Left ventricle myocardium superior (tissue), 1 donor: ENCODE measurements around the gene ME3. TPM values are rescaled to one million over a fixed set of nuclear protein-coding genes. Genes with fewer than 3 reads are reported as not detected.

Experiments used
- ATAC-seq: fragments of 200-7000 bp; cut with Tn5 transposase; one replicate; pipeline ENCODE4 v1.9.1; 2020; ENCODE audit warnings: mild to moderate bottlenecking, moderate library complexity
- DNase-seq: peaks from one replicate; pipeline ENCODE4 v3.0.0-alpha.2; 2020
- intact Hi-C: fragments of 100-400 bp; cut with micrococcal nuclease; formaldehyde crosslinking; loops from one replicate; pipeline ENCODE4 v1.11.0; 2022
- total RNA-seq: library from RNA; stranded (reverse); fragmentation: NEBNext Ultra II Directional; extraction: Animal tissue kit (Norgen Biotek cat#: 25700); gene quantifications from one replicate; pipeline ENCODE4 v1.2.1, GENCODE V29; 2021
- donor health status: DM: no; HTN: yes; CAD: no; lungs with severe emphysema.

ME3 gene
- total RNA-seq, 1 donor from 2014 or later = 29.8 TPM

DNA sequence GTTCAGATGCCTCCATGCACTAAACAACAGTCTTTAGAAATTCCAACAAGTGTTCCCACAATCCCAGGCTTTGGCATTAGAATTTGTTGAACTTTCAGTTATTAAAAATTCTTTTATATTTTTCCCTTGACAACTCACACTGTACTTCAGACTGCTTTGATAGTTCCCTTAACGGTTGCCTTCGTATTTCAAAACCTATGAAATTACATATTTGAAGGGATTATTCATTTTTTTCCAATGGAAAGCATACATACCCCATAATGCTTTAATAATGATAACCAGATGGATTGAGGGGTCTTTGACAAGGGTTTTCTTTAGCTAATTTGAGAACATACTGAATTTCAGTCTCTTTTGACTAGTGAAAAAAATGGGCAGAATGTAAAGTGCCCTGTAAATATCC lies 76.5 kb downstream of the ME3 start:
- ATAC-seq (no peak), DNase-seq (no peak)
- intact Hi-C loops = no loop called here

DNA sequence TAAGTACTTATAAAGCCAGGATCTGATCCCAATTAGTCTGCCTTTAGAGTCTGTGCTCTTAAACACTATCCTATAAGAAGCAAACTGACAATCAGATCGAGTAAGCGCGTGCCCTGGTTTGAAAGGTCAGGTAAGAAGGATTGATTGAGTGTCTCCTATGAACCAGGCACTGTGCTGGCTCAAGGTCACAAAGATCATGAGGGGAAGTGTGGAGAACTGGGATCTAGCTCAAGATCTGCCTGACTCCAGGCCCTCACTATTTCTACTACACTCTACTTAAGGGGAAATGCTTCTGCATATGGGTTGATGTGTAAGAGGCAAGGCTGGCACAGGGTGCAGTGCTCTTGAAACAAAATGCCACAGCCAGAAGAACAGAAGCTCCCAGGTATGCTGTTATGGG lies 77.0 kb downstream of the ME3 start:
- ATAC-seq (no peak), DNase-seq (no peak)
- intact Hi-C loops = no loop called here

DNA sequence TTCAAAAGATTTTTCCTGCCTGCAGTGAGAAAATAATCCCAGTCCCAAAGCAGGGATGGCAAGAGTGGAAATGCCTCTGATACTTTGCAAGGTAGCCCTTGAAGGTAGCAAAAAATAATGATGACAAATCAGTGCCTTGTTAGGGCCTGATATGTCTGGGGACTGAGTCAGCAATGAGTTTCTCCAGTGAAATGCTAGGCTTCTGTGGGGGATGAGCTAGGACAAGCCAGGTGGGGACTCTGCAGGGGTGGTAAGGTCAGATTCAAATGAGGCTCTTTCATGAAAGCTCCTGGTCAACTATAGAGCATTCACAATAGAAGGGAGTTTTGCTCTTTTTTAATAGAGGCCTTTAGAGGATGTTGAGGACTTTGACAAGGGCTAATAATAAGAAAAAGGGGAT lies 77.7 kb downstream of the ME3 start:
- no peak for DNase-seq
- ATAC-seq = no peak
- intact Hi-C loops = no loop called here

DNA sequence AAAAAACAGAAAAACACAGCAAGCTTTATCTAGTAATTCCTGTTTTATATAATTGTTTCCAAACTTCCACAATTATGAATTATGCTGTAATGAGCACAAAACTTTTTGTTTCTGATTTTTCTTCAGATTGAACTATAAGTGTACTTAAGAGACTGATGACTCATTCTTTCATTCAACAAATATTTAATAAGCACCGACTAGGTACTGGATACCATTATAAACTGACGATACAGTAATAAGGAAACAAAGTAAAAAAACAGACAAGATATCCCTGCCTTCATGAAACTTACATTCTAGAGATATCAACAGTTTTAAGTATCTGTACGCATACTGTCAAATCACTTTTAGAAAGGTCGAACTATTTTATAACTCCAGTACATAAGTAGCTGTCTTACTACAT lies 78.6 kb downstream of the ME3 start:
- ATAC-seq (no peak), DNase-seq (no peak)
- intact Hi-C loops = no loop called here

DNA sequence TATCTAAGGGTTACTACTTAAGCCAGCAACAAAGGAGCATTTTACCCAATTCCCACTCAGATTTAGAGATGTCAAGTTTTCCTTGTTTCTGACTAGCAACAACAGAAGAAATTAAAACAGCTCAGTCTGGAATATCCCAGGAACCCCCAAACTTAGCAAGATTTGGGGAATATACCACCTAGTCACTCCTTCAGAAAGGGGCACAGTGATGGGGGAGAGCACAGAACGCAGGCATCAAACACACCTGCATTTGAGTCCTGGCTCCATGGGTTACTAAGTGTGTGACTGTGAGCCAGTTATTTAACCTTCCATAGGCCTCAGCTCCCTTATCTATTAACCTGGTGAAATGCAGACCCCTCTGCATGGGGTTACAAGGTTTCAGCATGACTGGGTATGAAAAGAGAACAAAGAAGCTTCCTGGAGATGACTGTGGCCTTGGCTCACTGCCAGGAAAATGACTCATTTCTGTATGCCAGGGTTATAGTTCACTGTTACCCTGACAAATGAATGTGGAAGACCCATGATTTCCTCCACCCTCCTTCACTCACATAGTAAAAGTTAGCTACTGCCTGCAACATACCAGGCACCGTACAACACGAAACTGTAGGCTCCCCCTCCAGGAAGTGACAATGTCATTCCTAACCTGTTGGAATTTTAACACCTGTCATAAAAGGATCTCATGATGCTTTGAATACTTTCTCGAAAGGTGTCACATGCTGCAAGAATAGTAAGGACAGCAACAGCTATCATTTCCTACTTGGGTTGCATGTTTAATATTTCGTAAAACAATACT lies 79.6 kb downstream of the ME3 start:
- intact Hi-C loops = no loop called here
- DNase-seq (no peak), ATAC-seq (peak; percentile 49)

DNA sequence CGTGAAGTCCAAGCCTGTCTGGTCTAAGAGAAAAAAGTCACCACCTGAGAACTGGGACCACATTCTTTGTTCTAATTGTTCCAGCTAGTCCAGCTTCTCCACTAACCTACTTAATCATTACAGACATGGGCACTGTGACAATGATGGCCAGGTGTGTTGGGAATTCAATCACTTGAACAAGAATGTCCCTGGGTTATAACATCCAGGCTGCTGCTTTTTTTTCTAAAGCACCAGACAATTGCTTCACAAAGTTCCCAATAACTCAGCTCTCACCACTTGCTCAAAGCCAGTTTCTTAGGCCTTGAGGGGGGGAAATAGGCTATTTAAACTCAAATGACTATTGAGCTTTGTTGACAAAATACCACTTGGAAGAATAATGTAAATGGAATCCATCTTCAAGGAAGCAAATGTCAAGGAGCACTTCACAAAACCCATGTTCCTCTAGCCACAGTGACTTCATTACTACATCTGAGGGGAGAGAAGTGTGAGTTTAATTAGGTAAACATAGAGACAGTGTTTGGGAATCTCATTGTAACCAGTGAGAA lies 80.3 kb downstream of the ME3 start:
- intact Hi-C loops = no loop called here
- DNase-seq (no peak), ATAC-seq (no peak)

DNA sequence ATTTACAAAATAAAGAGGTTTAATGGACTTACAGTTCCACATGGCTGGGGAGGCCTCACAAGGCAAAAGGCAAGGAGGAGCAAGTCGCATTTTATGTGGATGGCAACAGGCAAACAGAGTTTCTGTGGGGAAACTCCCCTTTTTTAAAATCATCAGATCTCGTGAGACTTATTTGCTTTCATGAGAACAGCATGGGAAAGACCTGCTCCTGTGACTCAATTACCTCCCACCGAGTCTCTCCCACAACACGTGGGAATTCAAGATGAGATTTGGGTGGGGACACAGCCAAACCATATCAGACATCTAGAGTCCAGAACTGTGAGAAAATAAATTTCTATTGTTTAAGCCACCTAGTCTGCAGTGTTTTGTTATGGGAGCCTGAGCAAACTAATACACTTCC lies 80.8 kb downstream of the ME3 start:
- no peak for DNase-seq
- no peak for ATAC-seq
- intact Hi-C loops = no loop called here

DNA sequence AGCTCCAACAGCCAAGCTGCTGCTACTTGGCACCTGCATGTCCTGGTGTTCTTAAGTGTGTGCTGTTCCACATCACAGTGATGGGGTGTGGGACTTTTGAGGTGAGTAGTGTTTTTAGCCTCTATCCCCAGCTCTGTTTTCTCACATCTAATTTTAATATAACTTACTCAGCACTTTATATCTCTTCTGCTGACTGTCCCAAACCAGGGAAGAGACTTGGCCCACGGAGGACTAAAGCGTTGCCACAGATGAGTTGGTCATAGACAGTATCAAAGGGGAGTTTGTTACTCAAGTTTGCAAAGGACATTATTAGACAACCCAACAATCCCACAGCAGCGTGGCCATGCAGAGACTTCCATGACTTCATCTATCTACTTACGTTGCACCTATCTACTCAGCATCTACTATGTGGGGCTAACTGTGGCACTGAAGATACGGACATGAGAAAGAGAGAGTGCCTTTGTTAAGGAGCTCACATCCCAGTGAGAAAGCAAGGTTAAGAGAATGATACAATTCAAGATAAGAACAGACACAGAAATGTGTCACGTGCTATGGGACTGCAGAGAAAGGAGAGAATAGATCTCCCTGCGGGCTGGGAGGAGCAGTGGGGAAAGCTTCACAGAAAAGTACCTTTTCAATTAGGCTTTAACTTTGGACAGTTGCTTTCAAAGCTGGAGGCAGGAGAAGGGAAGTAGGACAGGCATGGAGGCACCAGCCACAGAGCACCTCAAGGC lies 82.4 kb downstream of the ME3 start:
- intact Hi-C loops = no loop called here
- ATAC-seq (no peak), DNase-seq (no peak)

DNA sequence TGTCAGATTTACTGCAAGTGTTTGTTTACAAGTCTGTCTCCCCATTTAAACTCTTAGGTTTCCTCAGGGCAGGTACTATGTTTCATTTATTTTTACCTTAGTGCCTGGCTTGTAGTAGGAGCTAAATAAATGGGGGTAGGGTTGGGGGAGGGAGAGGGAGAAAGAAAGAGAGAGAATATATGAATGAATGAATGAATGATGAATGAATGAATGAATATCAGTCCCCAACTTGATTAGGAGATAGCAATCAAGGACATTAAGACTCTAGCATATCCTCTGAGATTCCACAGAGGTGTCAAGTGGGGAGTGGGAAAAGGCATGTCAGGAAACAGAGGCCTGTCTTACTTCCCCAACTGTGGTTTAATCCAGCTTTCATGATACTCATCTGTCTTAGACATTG lies 83.2 kb downstream of the ME3 start:
- no peak for DNase-seq
- intact Hi-C loops = no loop called here
- no peak for ATAC-seq

DNA sequence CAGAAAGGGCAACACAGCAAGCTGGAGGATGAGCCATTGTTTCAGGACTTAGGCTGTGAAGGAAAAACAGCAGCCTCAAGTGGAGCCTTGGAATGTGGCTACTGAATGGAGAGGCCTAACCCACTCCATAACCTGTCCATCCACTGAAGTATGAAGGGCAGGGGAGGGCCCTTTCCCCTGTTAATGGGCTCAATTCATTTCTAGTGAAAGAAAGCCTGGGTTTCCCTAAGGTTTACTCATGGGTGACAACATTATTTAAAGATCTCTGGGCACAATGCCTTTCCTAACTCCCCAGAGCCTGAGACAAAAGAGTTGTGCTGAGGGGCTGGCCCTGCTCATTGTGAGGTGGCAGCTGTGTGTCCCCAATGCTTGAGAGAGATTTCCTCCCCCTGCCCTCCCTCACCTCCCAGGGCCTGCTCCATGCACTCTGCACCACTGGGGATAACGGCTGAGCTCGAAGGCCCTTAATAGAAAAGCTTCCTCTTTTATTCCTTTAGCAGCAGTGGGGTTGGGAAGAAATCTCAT lies 83.8 kb downstream of the ME3 start:
- peak; percentile 39 for ATAC-seq
- DNase-seq = no peak
- intact Hi-C loops = no loop called here

DNA sequence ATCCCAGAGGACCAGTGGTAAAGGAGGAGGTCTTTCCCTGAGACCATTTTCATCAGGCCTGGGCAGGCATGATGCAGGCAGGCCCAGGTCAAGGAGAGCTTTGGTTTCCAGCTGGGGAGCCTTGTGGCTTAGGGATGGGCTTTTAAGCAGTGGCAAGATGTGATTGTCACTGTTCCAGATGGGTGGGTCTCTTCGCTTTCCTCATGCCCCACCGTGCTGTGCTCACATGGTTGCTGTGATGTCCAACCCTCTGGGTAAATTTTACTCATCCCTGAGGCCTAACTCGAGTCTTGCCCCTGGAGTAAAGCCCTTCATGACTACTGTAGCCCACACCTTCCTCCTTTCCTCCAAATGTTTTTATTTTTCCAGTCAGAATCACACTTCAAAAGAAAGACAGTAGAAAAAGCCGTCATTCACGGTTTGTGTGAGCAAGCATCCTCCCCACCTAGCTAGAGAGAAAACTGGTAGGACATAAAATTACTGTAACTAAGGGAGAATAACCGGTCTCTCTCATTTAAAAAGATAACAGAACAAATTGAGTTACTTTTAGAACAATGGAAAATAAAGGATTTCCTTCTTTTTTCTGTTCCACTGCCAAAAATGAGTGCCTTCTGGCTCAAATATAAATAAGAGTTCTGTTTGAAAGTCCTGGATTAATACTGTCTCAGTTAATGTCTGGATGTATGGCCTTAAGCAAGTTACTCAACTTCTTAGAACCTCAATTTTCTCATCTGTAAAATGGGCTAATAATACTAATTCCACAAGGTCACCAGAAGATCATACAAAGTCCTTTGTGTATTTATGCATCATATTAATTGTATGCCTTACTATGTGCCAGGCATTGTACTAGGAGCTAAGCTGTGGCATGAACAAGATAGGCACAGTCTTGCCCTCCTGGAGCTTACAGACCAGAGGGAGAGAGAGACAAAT lies 84.9 kb downstream of the ME3 start:
- DNase-seq = no peak
- ATAC-seq = peak; percentile 25
- intact Hi-C loops = no loop called here

DNA sequence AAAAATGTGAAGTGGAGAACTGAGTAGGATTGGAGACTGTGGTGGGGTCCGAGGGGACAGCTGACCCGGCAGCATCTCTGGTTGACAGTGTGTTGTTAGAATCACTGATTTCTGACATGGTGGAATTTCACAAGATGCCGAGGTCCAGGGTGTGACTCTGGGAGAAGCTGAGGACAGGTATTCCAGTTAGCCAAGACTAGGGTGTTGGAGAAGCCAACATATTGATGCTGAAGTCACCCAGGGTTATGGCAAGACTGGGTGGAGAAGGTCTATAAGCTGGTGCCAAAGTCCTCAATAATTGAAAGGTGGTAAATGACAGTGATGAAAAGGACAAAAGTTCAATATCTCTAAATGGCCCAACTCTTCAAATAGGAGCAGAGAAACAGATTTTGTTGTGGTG lies 86.1 kb downstream of the ME3 start:
- intact Hi-C loops = no loop called here
- ATAC-seq (no peak), DNase-seq (no peak)

DNA sequence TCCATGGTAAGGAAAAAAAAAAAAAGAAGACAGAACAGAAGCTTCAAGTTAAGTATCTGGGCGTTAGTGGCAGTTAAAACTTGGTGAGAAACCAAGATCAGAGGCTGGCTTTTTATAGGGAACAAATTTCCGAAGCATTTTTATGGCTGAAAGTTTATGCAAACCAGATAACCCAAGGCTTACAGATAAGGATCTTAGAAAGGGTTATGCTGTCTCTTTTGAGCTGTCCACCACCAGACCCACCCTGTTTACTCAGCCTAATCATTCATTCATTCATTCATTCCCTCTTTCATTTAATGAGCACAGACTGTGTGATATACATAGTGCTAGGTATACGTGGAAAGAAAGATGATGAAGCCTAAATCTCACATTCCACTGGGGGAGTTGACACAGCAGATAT lies 89.5 kb downstream of the ME3 start:
- intact Hi-C loops = no loop called here
- DNase-seq = no peak
- ATAC-seq = no peak

DNA sequence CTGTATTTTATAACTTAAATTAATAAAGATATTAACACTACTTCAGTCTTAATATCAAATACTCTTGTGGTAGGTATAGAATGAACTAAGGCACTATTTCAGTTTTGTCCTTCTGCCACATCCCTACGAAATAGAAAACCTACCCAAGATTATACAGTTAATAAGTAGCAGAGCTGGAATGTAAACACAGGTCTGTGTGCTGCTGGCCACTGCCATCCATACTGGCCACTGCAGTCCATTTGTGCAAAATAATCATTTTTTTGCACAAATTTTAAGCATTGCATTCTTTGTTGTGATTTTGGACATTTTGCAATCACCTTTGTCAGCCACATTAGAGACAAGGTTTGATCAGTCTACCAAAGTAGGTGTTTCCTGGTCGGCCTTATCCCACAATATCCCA lies 91.9 kb downstream of the ME3 start:
- DNase-seq (no peak), ATAC-seq (no peak)
- intact Hi-C loops = no loop called here

DNA sequence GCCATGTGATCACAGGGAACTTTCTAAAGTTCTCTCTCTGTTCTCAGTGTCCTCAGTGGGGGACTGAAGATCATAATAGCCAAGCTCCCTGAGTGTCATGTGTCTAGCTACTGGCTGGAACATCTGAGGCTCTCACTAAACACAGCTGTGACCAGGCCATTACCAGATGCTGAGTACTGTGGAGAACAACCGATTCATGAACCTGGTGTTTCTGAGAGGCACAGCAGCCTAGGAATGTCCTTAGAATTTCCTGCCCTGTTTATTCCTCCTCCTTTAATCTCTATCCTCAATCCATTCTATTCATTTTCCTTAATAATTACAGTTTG lies 93.0 kb downstream of the ME3 start:
- ATAC-seq (peak; percentile 86), DNase-seq (no peak)
- intact Hi-C loops = no loop called here

DNA sequence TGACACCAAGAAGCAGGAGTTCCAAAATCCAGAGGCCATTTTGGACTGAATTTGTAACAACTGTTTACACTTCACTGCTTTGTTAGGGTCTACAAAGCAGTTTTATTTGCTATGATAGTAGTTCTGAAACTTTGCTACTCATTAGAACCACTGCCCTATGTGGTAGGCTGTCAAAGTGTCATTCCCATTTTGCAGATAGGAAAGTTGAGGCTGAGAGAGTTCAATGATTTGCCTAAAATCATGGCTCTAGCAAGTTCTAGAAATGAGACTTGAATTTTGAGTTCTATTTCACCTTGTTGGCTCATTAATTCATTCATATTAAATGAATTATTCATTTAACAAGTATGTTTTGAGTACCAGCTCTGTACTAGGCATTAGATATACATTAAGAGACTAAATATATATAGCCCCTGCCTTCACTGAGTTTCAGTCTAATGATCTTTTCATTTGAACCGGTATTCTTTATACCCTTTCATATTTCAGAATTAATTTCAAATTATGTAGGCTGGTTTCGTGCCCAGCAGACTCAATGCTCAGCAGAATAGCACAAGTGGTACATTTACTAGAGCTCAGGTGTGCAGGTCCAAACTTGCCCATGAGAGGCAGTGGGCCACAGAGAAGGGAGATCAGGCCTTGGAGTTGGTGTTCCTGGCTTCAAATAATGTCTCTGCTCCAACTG lies 93.5 kb downstream of the ME3 start:
- DNase-seq (no peak), ATAC-seq (no peak)
- intact Hi-C loops = no loop called here

DNA sequence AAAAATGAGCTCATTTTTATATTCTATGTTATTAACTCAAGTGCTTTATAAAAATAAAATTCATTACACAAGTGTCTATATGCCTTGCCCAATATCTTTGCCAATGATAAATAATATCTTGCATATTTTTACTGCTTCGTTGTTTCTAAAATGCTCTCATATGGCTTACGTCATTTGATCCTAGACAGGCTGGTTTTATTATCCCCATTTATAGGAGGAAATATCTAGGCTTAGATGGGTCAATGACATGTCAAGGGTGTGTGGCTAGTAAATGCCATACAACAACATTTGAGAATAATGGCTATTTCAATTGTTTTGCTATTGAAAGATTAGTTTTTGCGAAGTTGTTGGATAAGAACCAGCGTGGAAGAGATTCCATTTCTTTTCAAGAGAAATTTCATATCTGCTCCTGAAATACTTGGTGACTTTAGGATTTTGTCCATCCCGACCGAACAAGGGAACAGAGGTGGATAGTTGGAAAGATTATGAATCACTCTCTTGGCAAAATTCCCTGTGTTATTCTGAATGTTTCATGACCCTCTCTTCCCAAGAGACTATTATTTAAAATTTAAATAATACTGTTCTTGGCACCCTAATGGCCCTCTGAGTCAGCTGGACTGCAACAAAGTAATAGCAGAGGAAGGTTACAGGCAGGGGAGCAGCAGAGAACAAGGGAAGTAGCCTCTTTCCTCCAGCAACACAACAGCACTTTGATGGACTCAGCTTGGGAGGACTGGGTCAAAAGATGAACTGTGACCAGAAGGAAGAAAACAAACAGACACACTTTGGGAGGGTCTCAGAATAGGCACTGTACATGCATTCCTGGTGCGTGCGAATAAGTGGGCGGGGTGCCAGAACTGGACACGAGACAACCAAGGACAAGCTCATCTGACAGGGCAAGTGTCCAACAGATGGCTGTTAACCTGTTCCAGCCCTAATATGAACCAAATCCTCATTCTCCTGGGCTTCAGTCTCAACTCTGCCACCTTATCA lies 94.5 kb downstream of the ME3 start:
- peak; percentile 90 for ATAC-seq
- peak; percentile 75 for DNase-seq
- intact Hi-C loops = no loop called here
